HG02678 (cell line): ENCODE measurements around the gene SORCS1.

Experiments
- ATAC-seq: cut with Tn5 transposase; IDR thresholded peaks from one replicate; pipeline ENCODE4 v1.9.1; 2021; ENCODE audit warnings: mild to moderate bottlenecking, moderate library complexity; ENCODE audit not compliant: unreplicated experiment

Gene SORCS1

DNA sequence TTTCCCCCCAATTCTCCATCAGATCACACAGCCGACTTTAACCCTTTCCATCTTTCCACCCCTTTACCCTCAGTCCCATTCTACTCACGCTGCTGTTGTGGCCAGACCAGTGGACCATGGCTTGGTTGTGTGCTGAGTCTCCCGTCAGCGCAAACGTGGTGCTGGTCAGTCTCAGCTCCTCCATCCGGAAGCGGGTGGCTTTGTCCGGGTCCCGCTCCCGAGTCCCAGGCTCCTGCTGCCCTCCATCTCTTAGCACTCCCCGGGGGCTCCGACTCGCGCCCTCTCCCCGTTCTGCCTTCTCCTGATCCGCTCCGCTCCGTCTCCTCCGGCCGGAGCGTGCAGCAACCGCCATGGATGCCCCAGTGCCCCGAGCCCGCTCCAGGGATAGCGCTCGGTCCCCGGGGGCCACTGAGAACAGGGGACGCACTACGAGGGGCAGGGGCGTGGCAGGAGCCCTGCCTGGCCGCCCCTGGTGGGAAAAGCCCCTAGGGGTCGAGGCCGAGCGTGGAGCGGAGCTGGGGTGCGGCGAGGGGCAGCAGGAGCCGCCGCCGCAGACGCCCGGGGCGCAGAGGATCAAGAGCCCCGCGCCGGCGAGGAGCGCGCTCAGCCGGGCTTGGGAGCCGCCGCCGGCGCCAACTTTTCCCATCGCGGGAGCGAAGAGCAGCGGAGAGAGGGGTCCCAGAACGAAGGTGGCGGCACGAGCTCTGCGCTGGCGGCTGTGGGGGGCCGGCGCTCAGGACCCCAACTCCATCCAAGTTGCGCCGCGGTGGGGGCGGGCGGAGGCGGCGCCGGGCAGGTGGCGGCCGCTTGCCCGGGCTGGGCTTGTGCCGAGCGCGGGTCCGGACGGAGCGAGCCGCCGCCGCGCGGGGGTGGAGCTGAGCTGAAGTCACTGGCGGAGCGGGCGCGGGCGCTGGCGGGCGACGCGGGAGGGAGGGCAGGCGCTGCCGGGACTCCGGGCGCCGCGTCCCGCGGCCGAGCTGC, at the start of gene SORCS1:
TSS of gene SORCS1 (minus strand) at position 826 of the 981 bp plus-strand sequence.
- no peak for ATAC-seq

DNA sequence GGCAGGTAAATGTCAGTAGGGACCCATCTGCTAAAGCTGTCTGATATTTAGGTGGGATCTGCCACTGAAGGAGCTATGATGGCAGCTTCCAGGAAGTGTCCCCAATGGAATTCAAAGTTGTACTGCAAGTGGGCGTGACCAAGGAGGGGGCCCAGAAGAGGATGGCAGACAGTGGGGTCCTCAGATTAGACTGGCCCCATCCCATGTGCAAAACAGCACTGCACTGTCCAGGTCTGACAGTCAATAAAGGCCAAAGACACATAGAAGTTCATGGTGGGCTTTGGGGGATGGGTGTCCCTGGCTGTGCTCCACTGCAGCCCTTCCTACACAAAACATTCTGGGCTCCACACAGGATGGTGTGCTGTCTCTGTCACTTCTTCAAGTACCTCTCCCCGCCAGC, 49.8 kb upstream of the SORCS1 start:
- no peak for ATAC-seq

- no peak for ATAC-seq
Measured at GRCh38 chr10:107213861-107214260, 49.4 kb upstream of the SORCS1 start.

GRCh38 chr10:107206833-107207232, 42.3 kb upstream of the SORCS1 start:
- ATAC-seq: no peak

GRCh38 chr10:107169516-107169915, 5.0 kb upstream of the SORCS1 start:
- no peak for ATAC-seq

- no peak for ATAC-seq
Measured at GRCh38 chr10:107168738-107169137, 4.2 kb upstream of the SORCS1 start.

DNA sequence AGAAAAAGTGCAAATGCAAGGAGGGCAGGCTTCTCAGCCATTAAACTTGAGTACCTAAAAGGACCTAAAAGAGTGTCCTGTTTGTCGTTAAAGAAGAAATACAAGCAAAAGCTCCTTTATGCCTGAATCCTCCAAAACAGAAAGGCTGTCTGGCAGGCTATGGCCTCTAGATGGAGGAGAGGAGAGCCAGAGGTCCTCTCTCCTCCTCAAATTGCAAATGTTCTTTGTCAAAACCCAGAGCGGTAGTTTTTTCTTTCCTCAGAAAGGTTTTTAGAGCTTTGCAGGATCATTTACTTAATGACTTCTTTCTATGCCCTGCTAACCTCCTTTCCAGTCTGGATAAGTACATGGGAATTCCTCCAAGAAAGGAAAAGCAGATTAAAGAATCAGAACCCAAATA, 1.9 kb upstream of the SORCS1 start:
- ATAC-seq: no peak

- no peak for ATAC-seq
Measured at GRCh38 chr10:107164992-107165391, 486 bp upstream of the SORCS1 start.

GRCh38 chr10:107163076-107163855, 1.2 kb downstream of the SORCS1 start:
- no peak for ATAC-seq

GRCh38 chr10:107160866-107161265, 3.6 kb downstream of the SORCS1 start:
- no peak for ATAC-seq

- ATAC-seq: no peak
Measured at GRCh38 chr10:107159871-107160270, 4.6 kb downstream of the SORCS1 start.

DNA sequence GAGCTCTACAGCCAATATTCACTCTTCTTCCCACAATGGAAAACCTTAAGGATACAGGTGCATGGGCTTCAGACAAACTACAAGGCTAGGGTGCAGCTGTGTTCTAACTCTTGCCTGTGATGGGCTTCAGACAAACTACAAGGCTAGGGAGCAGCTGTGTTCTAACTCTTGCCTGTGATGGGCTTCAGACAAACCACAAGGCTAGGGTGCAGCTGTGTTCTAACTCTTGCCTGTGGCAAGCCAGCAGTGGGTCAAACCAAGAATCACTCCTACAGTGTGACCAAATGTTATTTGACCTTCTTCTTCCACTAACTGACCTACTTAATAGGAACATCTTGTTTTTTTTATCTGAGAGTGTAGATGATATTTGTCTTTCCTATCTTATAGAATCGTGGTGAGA, 7.4 kb downstream of the SORCS1 start:
- no peak for ATAC-seq

DNA sequence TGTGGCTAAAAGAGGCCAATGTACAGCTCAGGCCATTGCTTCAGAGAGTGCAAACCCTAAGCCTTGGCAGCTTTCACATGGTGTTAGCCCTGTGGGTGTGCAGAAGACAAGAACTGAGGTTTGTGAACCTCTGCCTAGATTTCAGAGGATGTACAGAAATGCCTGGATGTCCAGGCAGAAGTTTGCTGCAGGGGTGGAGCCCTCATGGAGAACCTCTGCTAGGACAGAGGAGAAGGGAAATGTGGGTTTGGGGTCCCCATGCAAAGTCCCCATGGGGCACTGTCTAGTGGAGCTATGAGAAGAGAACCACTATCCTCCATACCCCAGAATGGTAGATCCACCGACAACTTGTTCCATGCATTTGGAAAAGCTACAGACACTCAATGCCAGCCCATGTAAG, 12.4 kb downstream of the SORCS1 start:
- no peak for ATAC-seq

GRCh38 chr10:107148906-107149305, 15.6 kb downstream of the SORCS1 start:
- ATAC-seq: no peak

- ATAC-seq: no peak
Measured at GRCh38 chr10:107144490-107144889, 20.0 kb downstream of the SORCS1 start.

DNA sequence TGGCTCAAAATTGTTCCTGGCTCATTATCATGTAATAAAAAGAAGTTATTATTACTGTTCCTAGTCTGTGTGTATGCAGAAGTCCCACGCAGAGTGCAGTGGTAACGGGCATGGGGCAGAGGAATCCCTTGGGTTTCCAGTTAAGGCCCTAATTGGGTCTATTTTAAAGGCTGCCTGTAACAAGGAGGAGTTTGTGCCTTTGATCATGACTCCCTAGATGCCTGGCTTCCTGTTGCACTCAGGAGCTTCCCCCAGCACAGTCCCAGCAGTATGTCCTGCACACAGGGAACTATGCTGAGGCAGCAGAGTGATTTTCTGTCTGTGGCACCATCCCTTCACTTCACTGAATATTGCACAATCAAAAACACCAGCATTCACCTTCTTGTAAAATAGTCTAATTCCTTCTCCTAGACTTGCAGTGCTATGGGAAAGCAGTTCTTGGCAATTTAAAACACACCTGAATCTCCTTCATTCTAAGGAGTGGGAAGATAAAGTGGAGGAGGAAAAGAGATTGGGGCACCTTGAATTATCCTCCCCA, 22.9 kb downstream of the SORCS1 start:
- ATAC-seq: no peak

- no peak for ATAC-seq
Measured at GRCh38 chr10:107139237-107139636, 25.3 kb downstream of the SORCS1 start.

- no peak for ATAC-seq
Measured at GRCh38 chr10:107133656-107134055, 30.9 kb downstream of the SORCS1 start.

- no peak for ATAC-seq
Measured at GRCh38 chr10:107129000-107129399, 35.5 kb downstream of the SORCS1 start.

DNA sequence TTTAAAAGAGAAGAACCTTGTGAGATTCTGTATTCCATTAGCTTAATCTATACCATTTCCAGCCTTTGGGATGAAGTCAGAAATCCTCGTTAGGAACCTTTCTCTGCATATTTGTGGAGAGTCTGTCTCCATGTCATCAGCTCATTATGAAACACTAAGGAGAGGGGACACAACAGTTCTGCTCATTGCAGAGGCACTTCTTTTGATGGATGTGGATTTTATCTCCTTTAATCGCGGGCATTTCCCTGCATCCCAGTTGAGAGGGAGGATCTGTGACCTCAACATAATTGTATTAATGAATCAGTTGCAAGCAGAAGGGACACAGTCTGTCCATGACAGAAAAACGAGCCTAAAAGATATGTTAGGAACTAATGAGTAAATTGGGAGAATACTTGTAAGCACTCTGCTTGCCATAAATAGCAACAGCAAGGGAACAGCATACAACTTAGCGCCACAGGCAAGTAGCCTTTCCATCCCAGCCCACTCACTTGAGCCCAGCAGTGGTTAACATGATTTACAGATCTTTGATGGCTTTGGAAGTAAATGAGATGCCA, 37.9 kb downstream of the SORCS1 start:
- ATAC-seq: no peak

- no peak for ATAC-seq
Measured at GRCh38 chr10:107122703-107123102, 41.8 kb downstream of the SORCS1 start.
